Glutamatergic neuron (in vitro differentiated cells): Measurements from ENCODE around the gene TSPAN9. TPM values are rescaled to one million over a fixed set of nuclear protein-coding genes. Genes with fewer than 3 reads are reported as not detected.

Experiments
- DNase-seq: peaks from one replicate; pipeline ENCODE4 v3.0.0; 2022
- H3K27ac Mint-ChIP-seq: one replicate; pipeline ENCODE4 v1.8.0; 2020; ENCODE audit warnings: mild to moderate bottlenecking, mixed read lengths, inconsistent platforms; ENCODE audit not compliant: unreplicated experiment
- H3K27me3 Mint-ChIP-seq: one replicate; pipeline ENCODE4 v1.8.0; 2020; ENCODE audit warnings: mild to moderate bottlenecking, moderate library complexity, mixed read lengths, inconsistent platforms; ENCODE audit not compliant: unreplicated experiment
- H3K36me3 Mint-ChIP-seq: one replicate; pipeline ENCODE4 v1.8.0; 2020; ENCODE audit warnings: mild to moderate bottlenecking, mixed read lengths, inconsistent platforms; ENCODE audit not compliant: unreplicated experiment
- H3K4me1 Mint-ChIP-seq: one replicate; pipeline ENCODE4 v1.8.0; 2020; ENCODE audit warnings: mild to moderate bottlenecking, low read depth, mixed read lengths, inconsistent platforms; ENCODE audit not compliant: unreplicated experiment
- H3K4me3 Mint-ChIP-seq: one replicate; pipeline ENCODE4 v1.8.0; 2020; ENCODE audit warnings: mild to moderate bottlenecking, mixed read lengths, inconsistent platforms; ENCODE audit not compliant: unreplicated experiment
- H3K9me3 Mint-ChIP-seq: one replicate; pipeline ENCODE4 v1.8.0; 2020; ENCODE audit warnings: mild to moderate bottlenecking, moderate library complexity, mixed read lengths, inconsistent platforms; ENCODE audit not compliant: unreplicated experiment
- CTCF ChIP-seq: fragments of 200-600 bp; sonication (generic); IDR thresholded peaks from one replicate; pipeline ENCODE4 v1.5.0; 2021; ENCODE audit not compliant: partially characterized antibody, unreplicated experiment
- long read RNA-seq: library from polyadenylated mRNA; unstranded; transcript quantifications from one replicate; pipeline ENCODE4 v2.0.0, GENCODE V29; 2020; ENCODE audit not compliant: unreplicated experiment
- total RNA-seq: library from RNA; stranded (reverse); fragmentation: NEBNext Ultra II Directional; extraction: Animal tissue kit (Norgen Biotek cat#: 25700); gene quantifications from one replicate; pipeline ENCODE4 v1.2.1, GENCODE V29; 2021; ENCODE audit not compliant: unreplicated experiment

Gene TSPAN9
- total RNA-seq: 142 TPM
- long read RNA-seq, full-length matches to known transcripts: 6 of 7 reads
- long read RNA-seq, partial matches to known transcripts: 0 of 7 reads
- long read RNA-seq, other reads (novel, unspliced or antisense): 1 of 7 reads

- no peak for TF ChIP-seq CTCF
- Mint-ChIP-seq H3K4me3 (peak within 1 kb of the TSS; percentile 88), H3K9me3 (peaks cover 1% of the 10 kb centered on the region), H3K4me1 (peaks cover 7% of the 10 kb centered on the region), H3K36me3 (no peaks in the 10 kb centered on the region), H3K27me3 (no peaks in the 10 kb centered on the region), H3K27ac (no peak within 1 kb of the TSS)
- peak; percentile 84 for DNase-seq
Observed at GRCh38 chr12:3076730-3077571, at the start of gene TSPAN9. Gene TSPAN9 (plus strand): TSS chr12:3077379. CDS start chr12:3201194, 123,815 bp downstream.

GRCh38 chr12:3028108-3028507 is 49.1 kb upstream of the TSPAN9 start:
- Mint-ChIP-seq H3K27ac (no peak overlapping the region), H3K4me3 (no peak overlapping the region), H3K4me1 (peaks cover 3% of the 10 kb centered on the region), H3K9me3 (peaks cover 3% of the 10 kb centered on the region), H3K36me3 (no peaks in the 10 kb centered on the region), H3K27me3 (no peaks in the 10 kb centered on the region)
- DNase-seq: no peak
- TF ChIP-seq CTCF: no peak

- no peak overlapping the region for H3K27ac Mint-ChIP-seq
Observed at GRCh38 chr12:3030821-3031429, 46.3 kb upstream of the TSPAN9 start.

GRCh38 chr12:3032161-3032560 is 45.0 kb upstream of the TSPAN9 start:
- Mint-ChIP-seq H3K36me3 (no peaks in the 10 kb centered on the region), H3K27me3 (peaks cover 10% of the 10 kb centered on the region), H3K4me1 (peaks cover 27% of the 10 kb centered on the region), H3K9me3 (peaks cover 6% of the 10 kb centered on the region), H3K4me3 (no peak overlapping the region), H3K27ac (no peak overlapping the region)
- no peak for TF ChIP-seq CTCF
- DNase-seq: no peak

More at GRCh38 chr12:3030821-3031429, 46.3 kb upstream of the TSPAN9 start:
- no peak for TF ChIP-seq CTCF
- Mint-ChIP-seq H3K27me3 (peaks cover 5% of the 10 kb centered on the region), H3K9me3 (peaks cover 6% of the 10 kb centered on the region), H3K36me3 (no peaks in the 10 kb centered on the region), H3K4me1 (peaks cover 14% of the 10 kb centered on the region), H3K4me3 (no peak overlapping the region)
- DNase-seq: no peak
